ENCODE results near the gene MYO18A.

Gene MYO18A

DNA sequence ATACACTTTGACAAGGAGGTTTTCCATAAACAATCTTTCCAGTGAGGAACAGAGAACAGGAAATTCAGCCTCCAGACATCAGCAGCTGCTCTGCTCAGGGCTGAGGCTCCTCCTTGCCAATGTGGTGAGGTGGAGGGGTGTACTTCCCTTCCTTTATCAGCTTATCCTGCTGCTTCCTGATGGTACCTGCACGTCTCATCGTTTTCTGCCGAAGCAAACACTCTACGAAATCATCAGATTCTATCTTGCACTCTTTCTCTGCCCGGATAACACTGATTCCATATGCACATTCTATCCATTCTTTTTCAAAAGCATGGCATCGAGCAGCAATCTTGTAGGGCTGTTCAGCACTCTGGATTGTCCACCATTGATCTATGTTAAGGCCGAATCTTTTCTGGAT, 159.0 kb downstream of the MYO18A start:
- no peak for DNase-seq

Data from HCEC 1CT (cell line).